HG02938 (cell line): ENCODE results near the gene GPC1.

ENCODE experiments used
- ATAC-seq: cut with Tn5 transposase; IDR thresholded peaks from one replicate; pipeline ENCODE4 v1.9.1; 2021; ENCODE audit warnings: mild to moderate bottlenecking, moderate library complexity; ENCODE audit not compliant: unreplicated experiment

GPC1 gene

GRCh38 chr2:240412975-240413812, 22.3 kb upstream of the GPC1 start:
- ATAC-seq: no peak

GRCh38 chr2:240413813-240414429, 21.5 kb upstream of the GPC1 start:
- no peak for ATAC-seq

- no peak for ATAC-seq
These were observed 18.6 kb upstream of the GPC1 start for GRCh38 chr2:240416821-240417220.

GRCh38 chr2:240418311-240418710, 17.2 kb upstream of the GPC1 start:
- no peak for ATAC-seq

GRCh38 chr2:240419271-240419670, 16.2 kb upstream of the GPC1 start:
- ATAC-seq: no peak

- ATAC-seq: no peak
These were observed 15.7 kb upstream of the GPC1 start for GRCh38 chr2:240419723-240420122.

GRCh38 chr2:240420206-240421104, 15.0 kb upstream of the GPC1 start:
- no peak for ATAC-seq

GRCh38 chr2:240421381-240421780, 14.1 kb upstream of the GPC1 start:
- ATAC-seq: no peak

GRCh38 chr2:240422658-240423329, 12.7 kb upstream of the GPC1 start:
- ATAC-seq: no peak

GRCh38 chr2:240423788-240424191, 11.7 kb upstream of the GPC1 start:
- no peak for ATAC-seq

- no peak for ATAC-seq
These were observed 10.9 kb upstream of the GPC1 start for GRCh38 chr2:240424341-240425235.

GRCh38 chr2:240425236-240425615, 10.2 kb upstream of the GPC1 start:
- ATAC-seq: no peak

- ATAC-seq: no peak
These were observed 9.8 kb upstream of the GPC1 start for GRCh38 chr2:240425697-240426096.

GRCh38 chr2:240426845-240427721, 8.4 kb upstream of the GPC1 start:
- no peak for ATAC-seq

GRCh38 chr2:240427729-240428128, 7.7 kb upstream of the GPC1 start:
- ATAC-seq: no peak

- ATAC-seq: no peak
These were observed 7.2 kb upstream of the GPC1 start for GRCh38 chr2:240428245-240428644.

- no peak for ATAC-seq
These were observed 6.1 kb upstream of the GPC1 start for GRCh38 chr2:240429341-240429871.

GRCh38 chr2:240429872-240430491, 5.5 kb upstream of the GPC1 start:
- no peak for ATAC-seq
